Fibroblast of lung (primary cell): ENCODE data around the gene DCAF15. TPM values are rescaled to one million over a fixed set of nuclear protein-coding genes. Genes with fewer than 3 reads are reported as not detected.

ENCODE experiments used
- DNase-seq, 2 donors: peaks; one replicate each; pipeline versions ENCODE4 v3.0.0 to v3.0.0-alpha.2; 2010; ENCODE audit warnings: low read depth in 2 of 2
- H2AFZ ChIP-seq: 2 replicates; pipeline ENCODE4 v1.5.1; 2012; ENCODE audit warnings: low read length, control low read depth, inconsistent platforms
- H3K27ac ChIP-seq: 2 replicates; pipeline ENCODE4 v1.5.1; 2011; ENCODE audit warnings: low read length, control low read depth; ENCODE audit not compliant: insufficient read depth
- H3K27me3 ChIP-seq: 2 replicates; pipeline ENCODE4 v1.5.1; 2011; ENCODE audit warnings: mild to moderate bottlenecking, low read length; ENCODE audit not compliant: control insufficient read depth, insufficient read depth
- H3K36me3 ChIP-seq: 2 replicates; pipeline ENCODE4 v1.5.1; 2011; ENCODE audit warnings: low read length; ENCODE audit not compliant: control insufficient read depth, insufficient read depth
- H3K4me1 ChIP-seq: 2 replicates; pipeline ENCODE4 v1.5.1; 2011; ENCODE audit warnings: low read length; ENCODE audit not compliant: control insufficient read depth, insufficient read depth; ENCODE audit errors: extremely low read depth
- H3K4me2 ChIP-seq: 2 replicates; pipeline ENCODE4 v1.5.1; 2011; ENCODE audit warnings: low read length, control low read depth; ENCODE audit not compliant: insufficient read depth; ENCODE audit errors: extremely low read depth
- H3K4me3 ChIP-seq, 4 experiments: fragments of 200-600 bp in 1 of 4; sonication (generic) in 1 of 4; replicated peaks in 1 of 4; 2 replicates each; pipeline ENCODE4 v1.5.1; 2011 to 2016; ENCODE audit warnings: low read length in 4 of 4, low read depth in 3 of 4, mild to moderate bottlenecking in 3 of 4, control low read depth in 2 of 4, inconsistent platforms in 1 of 4, mixed read lengths in 1 of 4; ENCODE audit not compliant: insufficient read depth in 1 of 4; ENCODE audit errors: control extremely low read depth in 1 of 4
- H3K79me2 ChIP-seq: 2 replicates; pipeline ENCODE4 v1.5.1; 2012; ENCODE audit warnings: mild to moderate bottlenecking, low read length, inconsistent platforms; ENCODE audit not compliant: control insufficient read depth, insufficient read depth
- H3K9ac ChIP-seq: 2 replicates; pipeline ENCODE4 v1.5.1; 2011; ENCODE audit warnings: mild to moderate bottlenecking, low read length, control low read depth; ENCODE audit not compliant: insufficient read depth
- H3K9me3 ChIP-seq: 2 replicates; pipeline ENCODE4 v1.5.1; 2012; ENCODE audit warnings: low read depth, low read length; ENCODE audit not compliant: control insufficient read depth, insufficient read depth
- H4K20me1 ChIP-seq: 2 replicates; pipeline ENCODE4 v1.5.1; 2011; ENCODE audit warnings: low read length; ENCODE audit not compliant: control insufficient read depth, insufficient read depth; ENCODE audit errors: extremely low read depth
- EZH2 ChIP-seq: IDR thresholded peaks from 2 replicates; pipeline ENCODE4 v1.5.1; 2012; ENCODE audit warnings: low read length, control low read depth, mild to moderate bottlenecking; ENCODE audit errors: missing control alignments
- polyA plus RNA-seq, 2 donors: library from polyadenylated mRNA; depleted of rRNA in 1 of 2; stranded (reverse) in 1 of 2; unstranded in 1 of 2; fragments of >200 nt; gene quantifications; 2 replicates each; pipeline ENCODE4 v1.2.1, GENCODE V29; 2011 to 2012; ENCODE audit warnings: missing spikeins in 1 of 2
- total RNA-seq: library from RNA; depleted of rRNA; stranded (reverse); fragments of >200 nt; gene quantifications from 2 replicates; pipeline ENCODE4 v1.2.1, GENCODE V29; 2014
- TF ChIP-seq, protein P1 (sequence below), 2 donors: IDR thresholded peaks in 1 of 2; conservative IDR thresholded peaks in 1 of 2; 1 replicate in 1 of 2; 2 replicates in 1 of 2; pipeline ENCODE4 v1.5.1; 2011 to 2012; ENCODE audit warnings: low read length in 2 of 2, control low read depth in 1 of 2, inconsistent platforms in 1 of 2, low read depth in 1 of 2, mild to moderate bottlenecking in 1 of 2

The DCAF15 gene
- total and polyA plus RNA-seq, 2 donors (not counting 1 experiment from before 2014, with no cell fraction given), result 6.3 to 9.5 TPM

DNA sequence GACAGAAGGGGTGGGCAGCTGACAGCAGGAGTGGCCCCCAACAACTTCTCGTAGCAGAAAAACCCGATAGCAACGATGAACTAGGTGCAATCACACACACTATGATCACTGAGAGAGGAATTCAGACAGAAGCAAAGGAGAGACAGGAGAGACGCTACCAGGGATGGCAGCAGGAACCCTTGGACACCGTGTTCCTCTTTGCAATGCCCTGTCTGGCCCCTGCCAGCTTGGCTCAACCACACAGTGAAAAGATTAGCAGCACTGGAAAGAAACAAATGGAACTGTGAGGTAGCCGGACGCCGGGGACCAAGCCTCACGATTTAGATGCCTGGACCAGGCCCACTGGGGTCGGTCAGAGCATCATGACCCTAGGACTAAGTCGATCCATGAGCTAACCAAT, 23.6 kb downstream of the DCAF15 start:
- Histone ChIP-seq H3K36me3 (peaks cover 3% of the 10 kb centered on the region), H3K9ac (no peak overlapping the region), H3K27me3 (no peaks in the 10 kb centered on the region), H3K4me2 (no peak overlapping the region), H4K20me1 (no peaks in the 10 kb centered on the region), H3K79me2 (no peaks in the 10 kb centered on the region), H3K4me1 (peaks cover 2% of the 10 kb centered on the region), H3K27ac (no peak overlapping the region), H3K4me3 (no peak overlapping the region), H2AFZ (no peak overlapping the region), H3K9me3 (no peaks in the 10 kb centered on the region)
- DNase-seq, result no peak
- TF ChIP-seq, protein P1, sequence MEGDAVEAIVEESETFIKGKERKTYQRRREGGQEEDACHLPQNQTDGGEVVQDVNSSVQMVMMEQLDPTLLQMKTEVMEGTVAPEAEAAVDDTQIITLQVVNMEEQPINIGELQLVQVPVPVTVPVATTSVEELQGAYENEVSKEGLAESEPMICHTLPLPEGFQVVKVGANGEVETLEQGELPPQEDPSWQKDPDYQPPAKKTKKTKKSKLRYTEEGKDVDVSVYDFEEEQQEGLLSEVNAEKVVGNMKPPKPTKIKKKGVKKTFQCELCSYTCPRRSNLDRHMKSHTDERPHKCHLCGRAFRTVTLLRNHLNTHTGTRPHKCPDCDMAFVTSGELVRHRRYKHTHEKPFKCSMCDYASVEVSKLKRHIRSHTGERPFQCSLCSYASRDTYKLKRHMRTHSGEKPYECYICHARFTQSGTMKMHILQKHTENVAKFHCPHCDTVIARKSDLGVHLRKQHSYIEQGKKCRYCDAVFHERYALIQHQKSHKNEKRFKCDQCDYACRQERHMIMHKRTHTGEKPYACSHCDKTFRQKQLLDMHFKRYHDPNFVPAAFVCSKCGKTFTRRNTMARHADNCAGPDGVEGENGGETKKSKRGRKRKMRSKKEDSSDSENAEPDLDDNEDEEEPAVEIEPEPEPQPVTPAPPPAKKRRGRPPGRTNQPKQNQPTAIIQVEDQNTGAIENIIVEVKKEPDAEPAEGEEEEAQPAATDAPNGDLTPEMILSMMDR (conservative IDR thresholded peaks at IDR 0.05 in 1 of 2, IDR thresholded peaks at IDR 0.05 in 1 of 2; ENCODE audit: low read depth in 1 of 2, low read length in 2 of 2), result no peak
- TF ChIP-seq EZH2, result no peak

- Histone ChIP-seq H3K27ac (no peak overlapping the region), H3K4me2 (no peak overlapping the region), H2AFZ (no peak overlapping the region), H3K4me1 (peaks cover 2% of the 10 kb centered on the region), H3K27me3 (no peaks in the 10 kb centered on the region), H3K9me3 (no peaks in the 10 kb centered on the region), H3K4me3 (no peak overlapping the region), H3K79me2 (no peaks in the 10 kb centered on the region), H3K36me3 (peaks cover 3% of the 10 kb centered on the region), H3K9ac (no peak overlapping the region), H4K20me1 (no peaks in the 10 kb centered on the region)
- DNase-seq, result no peak
- no peak for TF ChIP-seq EZH2
- TF ChIP-seq, protein P1 (conservative IDR thresholded peaks at IDR 0.05 in 1 of 2, IDR thresholded peaks at IDR 0.05 in 1 of 2; ENCODE audit: low read depth in 1 of 2, low read length in 2 of 2), result no peak
Measured at GRCh38 chr19:13976446-13976845, 24.1 kb downstream of the DCAF15 start.

DNA sequence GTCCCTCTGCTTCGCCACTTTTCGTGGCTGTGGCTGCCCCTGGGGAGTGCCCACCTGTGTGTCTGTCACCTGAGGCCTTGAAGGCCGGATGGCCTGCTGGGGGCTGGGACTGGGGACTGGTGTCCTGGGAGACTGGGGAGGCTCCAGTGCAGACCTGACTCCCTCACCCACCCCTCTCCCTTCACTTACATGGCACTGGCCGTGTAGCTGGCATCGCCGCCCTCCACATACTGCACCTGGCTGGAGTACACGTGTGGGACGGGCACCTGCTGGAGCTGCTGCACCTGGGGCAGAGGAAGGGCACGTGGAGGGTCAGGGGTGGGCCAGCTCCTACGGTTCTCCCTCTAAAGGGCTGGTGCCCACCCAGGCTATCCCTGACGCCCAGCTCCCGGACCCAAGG, 25.5 kb downstream of the DCAF15 start:
- Histone ChIP-seq H3K4me1 (peaks cover 2% of the 10 kb centered on the region), H3K9me3 (no peaks in the 10 kb centered on the region), H4K20me1 (no peaks in the 10 kb centered on the region), H3K9ac (no peak overlapping the region), H3K79me2 (no peaks in the 10 kb centered on the region), H2AFZ (no peak overlapping the region), H3K4me3 (no peak overlapping the region), H3K27me3 (no peaks in the 10 kb centered on the region), H3K36me3 (peaks cover 3% of the 10 kb centered on the region), H3K27ac (no peak overlapping the region), H3K4me2 (no peak overlapping the region)
- no peak for DNase-seq
- TF ChIP-seq EZH2, result no peak
- TF ChIP-seq, protein P1 (conservative IDR thresholded peaks at IDR 0.05 in 1 of 2, IDR thresholded peaks at IDR 0.05 in 1 of 2; ENCODE audit: low read depth in 1 of 2, low read length in 2 of 2), result no peak
